H1 (cell line): ENCODE data around the gene AMBP.

Experiments used
- CEBPB ChIP-seq: IDR thresholded peaks from 2 replicates; pipeline ENCODE4 v1.6.1; 2012; ENCODE audit warnings: low read depth, low read length
- CHD2 ChIP-seq: IDR thresholded peaks from 2 replicates; pipeline ENCODE4 v1.6.1; 2012; ENCODE audit warnings: low read length, improper control_type of control experiment
- CREB1 ChIP-seq: IDR thresholded peaks from 2 replicates; pipeline ENCODE4 v1.6.1; 2012; ENCODE audit warnings: inconsistent platforms
- POLR2A ChIP-seq, 2 experiments: IDR thresholded peaks; 1 replicate in 1 of 2; 2 replicates in 1 of 2; pipeline ENCODE4 v1.6.1; 2011; ENCODE audit warnings: low read depth in 2 of 2, low read length in 2 of 2, mild to moderate bottlenecking in 2 of 2; ENCODE audit errors: control extremely low read depth in 1 of 2
- POLR2AphosphoS5 ChIP-seq: IDR thresholded peaks from 2 replicates; pipeline ENCODE4 v1.6.1; 2011; ENCODE audit warnings: low read depth, low read length
- SUZ12 ChIP-seq: fragments of 200-600 bp; sonication (generic); IDR thresholded peaks from 2 replicates; pipeline ENCODE4 v1.6.1; 2012; ENCODE audit warnings: mild to moderate bottlenecking, inconsistent platforms, low read length, moderate library complexity, mixed read lengths
- TF ChIP-seq, protein P1 (sequence below): IDR thresholded peaks from 2 replicates; pipeline ENCODE4 v1.6.1; 2011; ENCODE audit warnings: low read length, improper control_type of control experiment
- TF ChIP-seq, protein P2 (sequence below), 3 experiments: IDR thresholded peaks; 1 replicate in 2 of 3; 2 replicates in 1 of 3; pipeline versions ENCODE4 v1.5.1 to v1.6.1; 2011; ENCODE audit warnings: low read length in 3 of 3, mild to moderate bottlenecking in 3 of 3, inconsistent platforms in 2 of 3, low read depth in 1 of 3, moderate library complexity in 1 of 3; ENCODE audit not compliant: insufficient read depth in 1 of 3; ENCODE audit errors: control extremely low read depth in 1 of 3

DNA sequence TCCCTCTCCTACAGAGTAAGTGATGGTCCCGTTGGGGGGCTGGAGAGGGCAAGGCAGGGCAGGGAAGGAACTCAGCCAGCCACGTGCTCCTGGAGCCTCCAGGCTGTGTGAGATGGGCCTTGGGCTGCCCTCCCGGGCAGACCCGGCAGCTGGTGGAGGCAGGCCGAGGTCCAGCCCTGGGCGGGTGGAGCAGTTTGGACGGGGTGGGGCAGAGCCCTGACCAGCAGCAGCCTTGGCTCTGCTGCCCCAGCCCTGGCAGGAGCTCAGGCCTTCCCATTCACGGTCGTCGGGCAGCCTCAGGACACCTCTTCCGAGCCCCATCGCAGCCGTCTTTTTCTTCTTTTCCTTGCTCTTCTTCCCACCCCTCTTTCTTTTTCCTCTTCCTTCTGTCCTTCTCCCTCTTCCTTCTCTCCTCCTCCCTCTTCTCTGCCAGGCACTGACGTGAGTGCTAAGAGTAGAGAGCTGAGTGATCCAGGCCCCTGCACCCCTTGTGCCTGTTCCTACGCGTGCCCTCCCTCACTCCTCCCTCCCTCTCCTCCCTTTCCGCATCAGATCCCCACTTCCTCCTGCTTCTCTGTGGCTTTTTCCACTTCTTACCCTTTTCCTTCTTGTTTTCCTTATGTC lies 42.8 kb downstream of the AMBP start:
- no peak for TF ChIP-seq CHD2
- TF ChIP-seq SUZ12 = no peak
- TF ChIP-seq, protein P1, sequence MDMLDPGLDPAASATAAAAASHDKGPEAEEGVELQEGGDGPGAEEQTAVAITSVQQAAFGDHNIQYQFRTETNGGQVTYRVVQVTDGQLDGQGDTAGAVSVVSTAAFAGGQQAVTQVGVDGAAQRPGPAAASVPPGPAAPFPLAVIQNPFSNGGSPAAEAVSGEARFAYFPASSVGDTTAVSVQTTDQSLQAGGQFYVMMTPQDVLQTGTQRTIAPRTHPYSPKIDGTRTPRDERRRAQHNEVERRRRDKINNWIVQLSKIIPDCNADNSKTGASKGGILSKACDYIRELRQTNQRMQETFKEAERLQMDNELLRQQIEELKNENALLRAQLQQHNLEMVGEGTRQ = no peak
- TF ChIP-seq CREB1 = no peak
- TF ChIP-seq, protein P2, sequence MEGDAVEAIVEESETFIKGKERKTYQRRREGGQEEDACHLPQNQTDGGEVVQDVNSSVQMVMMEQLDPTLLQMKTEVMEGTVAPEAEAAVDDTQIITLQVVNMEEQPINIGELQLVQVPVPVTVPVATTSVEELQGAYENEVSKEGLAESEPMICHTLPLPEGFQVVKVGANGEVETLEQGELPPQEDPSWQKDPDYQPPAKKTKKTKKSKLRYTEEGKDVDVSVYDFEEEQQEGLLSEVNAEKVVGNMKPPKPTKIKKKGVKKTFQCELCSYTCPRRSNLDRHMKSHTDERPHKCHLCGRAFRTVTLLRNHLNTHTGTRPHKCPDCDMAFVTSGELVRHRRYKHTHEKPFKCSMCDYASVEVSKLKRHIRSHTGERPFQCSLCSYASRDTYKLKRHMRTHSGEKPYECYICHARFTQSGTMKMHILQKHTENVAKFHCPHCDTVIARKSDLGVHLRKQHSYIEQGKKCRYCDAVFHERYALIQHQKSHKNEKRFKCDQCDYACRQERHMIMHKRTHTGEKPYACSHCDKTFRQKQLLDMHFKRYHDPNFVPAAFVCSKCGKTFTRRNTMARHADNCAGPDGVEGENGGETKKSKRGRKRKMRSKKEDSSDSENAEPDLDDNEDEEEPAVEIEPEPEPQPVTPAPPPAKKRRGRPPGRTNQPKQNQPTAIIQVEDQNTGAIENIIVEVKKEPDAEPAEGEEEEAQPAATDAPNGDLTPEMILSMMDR (IDR thresholded peaks at IDR 0.05; ENCODE audit: control extremely low read depth in 1 of 3, insufficient read depth in 1 of 3, low read depth in 1 of 3, low read length in 3 of 3) = no peak
- TF ChIP-seq POLR2A (IDR thresholded peaks at IDR 0.05; ENCODE audit: control extremely low read depth in 1 of 2, low read depth in 2 of 2, low read length in 2 of 2) = no peak
- no peak for TF ChIP-seq POLR2AphosphoS5
- TF ChIP-seq CEBPB = no peak
